ENCODE data around the gene HMGN3. TPM values are rescaled to one million over a fixed set of nuclear protein-coding genes. Genes with fewer than 3 reads are reported as not detected.

HMGN3 gene
- total and polyA plus RNA-seq, 2 of the 4 experiments (the other 2 are of a cell fraction), result 6.8 to 35.5 TPM

DNA sequence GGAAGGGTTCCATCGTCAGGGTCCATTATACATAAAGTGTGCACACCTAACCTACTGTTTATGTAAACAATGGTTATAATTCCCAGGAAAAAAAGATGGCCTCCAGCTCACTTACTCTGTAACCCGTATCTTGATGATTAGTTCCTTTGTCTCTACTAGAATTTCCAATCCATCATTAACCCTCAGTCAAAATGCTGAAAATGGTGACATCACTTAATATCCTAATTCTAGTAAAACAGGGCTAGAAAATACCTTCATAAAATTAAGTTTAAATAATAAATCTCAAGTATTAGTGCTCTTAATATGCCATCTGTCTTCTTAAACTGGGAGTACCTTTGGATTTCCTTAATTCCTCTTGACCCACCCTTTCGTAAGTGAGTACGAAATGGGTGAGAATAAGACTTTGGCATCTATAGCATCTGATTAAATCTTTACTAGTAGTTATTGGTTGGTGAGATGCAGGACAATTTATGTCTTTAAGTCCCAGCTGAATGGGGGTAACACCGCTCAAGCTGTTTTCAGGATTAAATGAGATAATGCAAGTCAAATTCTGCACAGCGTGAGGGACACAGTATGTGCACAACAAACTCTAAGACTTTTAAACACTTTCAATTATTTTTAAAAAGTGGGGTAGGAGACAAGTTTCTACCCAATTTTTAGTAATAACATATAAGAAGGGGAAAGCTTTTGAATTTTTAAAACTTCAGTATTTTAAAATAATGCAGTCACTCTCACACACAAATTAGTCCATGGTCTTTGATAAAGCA is 1.6 kb downstream of the HMGN3 start:
- Histone ChIP-seq H3K36me3 (ENCODE audit: control insufficient read depth, insufficient read depth, low read length) (no peaks in the 10 kb centered on the region), H3K23ac (ENCODE audit: low read depth, low read length) (no peak overlapping the region), H4K20me1 (ENCODE audit: insufficient read depth, low read length) (no peaks in the 10 kb centered on the region), H3K4ac (ENCODE audit: low read depth, low read length) (no peak overlapping the region), H3K4me1 (ENCODE audit: control insufficient read depth, insufficient read depth, low read length) (no peaks in the 10 kb centered on the region), H3K27ac (ENCODE audit: insufficient read depth, low read length) (peak overlapping the region; percentile 69), H3K9ac (ENCODE audit: low read depth, low read length) (peak overlapping the region; percentile 87), H2BK5ac (ENCODE audit: low read depth, low read length, poor library complexity, severe bottlenecking) (peak overlapping the region; percentile 74), H2AK9ac (replicated peaks; ENCODE audit: low read depth, low read length, poor library complexity) (no peak overlapping the region), H3K79me1 (ENCODE audit: low read depth in 1 of 2, low read length in 2 of 2) (peaks cover 9 to 18% of the 10 kb centered on the region in 2 experiments), H2BK120ac (ENCODE audit: low read depth, low read length) (no peak overlapping the region), H3K27me3 (ENCODE audit: control insufficient read depth, insufficient read depth, low read length) (no peaks in the 10 kb centered on the region), H4K5ac (ENCODE audit: low read depth, low read length) (peak overlapping the region; percentile 46), H2AK5ac (ENCODE audit: low read depth, low read length) (no peak overlapping the region), H2BK15ac (ENCODE audit: low read depth, low read length) (no peak overlapping the region), H2BK20ac (ENCODE audit: low read depth, low read length) (no peak overlapping the region), H4K91ac (ENCODE audit: insufficient read depth, low read depth, low read length) (peak overlapping the region; percentile 30; the same call in 1 of the 2 replicates), H3K56ac (ENCODE audit: extremely low read depth, insufficient read depth, low read length) (peak overlapping the region; percentile 11; the same call in 1 of the 2 replicates), H3K9me3 (ENCODE audit: control insufficient read depth, insufficient read depth, low read length) (no peaks in the 10 kb centered on the region), H3K18ac (ENCODE audit: low read depth, low read length) (peak overlapping the region; percentile 8; the same call in 1 of the 2 replicates), H3K4me3 (ENCODE audit: insufficient read depth, low read depth, low read length) (peak overlapping the region; percentile 85), H2AFZ (replicated peaks; ENCODE audit: low read length, poor library complexity) (peak overlapping the region; percentile 94), H3K14ac (replicated peaks; ENCODE audit: low read depth, low read length) (no peak overlapping the region), H3K9me1 (ENCODE audit: insufficient read depth, low read length) (0 out of 2 replicates have a peak, but pooled peaks cover 5% of the 10 kb centered on the region), H4K8ac (ENCODE audit: low read depth in 2 of 2, low read length in 2 of 2) (peak overlapping the region; percentile 43 to 45; a peak in 3 of 4 replicates), H3K4me2 (ENCODE audit: low read depth, low read length) (peak overlapping the region; percentile 80)
- dilution Hi-C loops (cut with HindIII; ENCODE audit: low sequenced_read_pairs, unreplicated experiment), result no loop called here
- no CpG with 5 or more reads among the region's 6 CpGs for WGBS, 2 experiments (ENCODE audit: extremely low coverage in 2 of 2, insufficient read length in 1 of 2)
- in situ Hi-C loops (cut with MboI; ENCODE audit: low sequenced_read_pairs), result no loop called here
- no TSS peak for BruUV-seq (replicated peaks)
- CTCF ChIA-PET, result interaction anchor here (0.9 to 1.0 kb wide), 2 partner anchors 9 to 155 kb away, joined by 3 to 4 read pairs; no protein-coding TSS in a partner anchor
- no peak for DNase-seq
- no peak for ATAC-seq (ENCODE audit: low read depth)
- intact Hi-C loops (cut with micrococcal nuclease), result loop anchor here (1.0 to 10.0 kb wide), 3 partner anchors 304 to 442 kb away; partner anchors contain the start of genes IRAK1BP1 and LCA5
- TF ChIP-seq, protein P1, sequence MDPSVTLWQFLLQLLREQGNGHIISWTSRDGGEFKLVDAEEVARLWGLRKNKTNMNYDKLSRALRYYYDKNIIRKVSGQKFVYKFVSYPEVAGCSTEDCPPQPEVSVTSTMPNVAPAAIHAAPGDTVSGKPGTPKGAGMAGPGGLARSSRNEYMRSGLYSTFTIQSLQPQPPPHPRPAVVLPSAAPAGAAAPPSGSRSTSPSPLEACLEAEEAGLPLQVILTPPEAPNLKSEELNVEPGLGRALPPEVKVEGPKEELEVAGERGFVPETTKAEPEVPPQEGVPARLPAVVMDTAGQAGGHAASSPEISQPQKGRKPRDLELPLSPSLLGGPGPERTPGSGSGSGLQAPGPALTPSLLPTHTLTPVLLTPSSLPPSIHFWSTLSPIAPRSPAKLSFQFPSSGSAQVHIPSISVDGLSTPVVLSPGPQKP (IDR thresholded peaks at IDR 0.05; ENCODE audit: borderline replicate concordance, low read depth, low read length), result no peak
- TF ChIP-seq MAFK (IDR thresholded peaks at IDR 0.05; ENCODE audit: low read depth, low read length) (no peak), RCOR1 (IDR thresholded peaks at IDR 0.05; ENCODE audit: insufficient replicate concordance, low read length) (no peak), CHD1 (IDR thresholded peaks at IDR 0.05; ENCODE audit: low read depth, low read length) (no peak), USF2 (IDR thresholded peaks at IDR 0.05; ENCODE audit: low read depth, low read length) (no peak), POLR2A (IDR thresholded peaks at IDR 0.05; ENCODE audit: low read depth, low read length) (no peak)
- POLR2A ChIA-PET (ENCODE audit: unreplicated experiment), result interaction anchor here (0.6 kb wide), 1 partner anchor 14 kb away, joined by 4 read pairs; no protein-coding TSS in a partner anchor
